Measurements from ENCODE around the gene VIT. TPM values are rescaled to one million over a fixed set of nuclear protein-coding genes. Genes with fewer than 3 reads are reported as not detected.
A peak's percentile ranks its signal among the peaks of the same experiment; 100 is the strongest.

VIT gene
- not detected for total RNA-seq

GRCh38 chr2:36696533-36696932 is at the start of gene VIT:
VIT (plus strand) TSS chr2:36696707; CDS start chr2:36716371, 19,664 bp downstream.
- no peak for DNase-seq (ENCODE audit: low read depth in 2 of 3, low spot score in 2 of 3)

GRCh38 chr2:36650031-36650829 is 46.3 kb upstream of the VIT start:
- no peak for DNase-seq (ENCODE audit: low read depth in 2 of 3, low spot score in 2 of 3)

GRCh38 chr2:36653155-36653554 is 43.4 kb upstream of the VIT start:
- no peak for DNase-seq (ENCODE audit: low read depth in 2 of 3, low spot score in 2 of 3)

- no peak for DNase-seq (ENCODE audit: low read depth in 2 of 3, low spot score in 2 of 3)
Observed at GRCh38 chr2:36653967-36654694, 42.4 kb upstream of the VIT start.

GRCh38 chr2:36655453-36655852 is 41.1 kb upstream of the VIT start:
- DNase-seq (ENCODE audit: low read depth in 2 of 3, low spot score in 2 of 3): no peak

GRCh38 chr2:36657703-36658102 is 38.8 kb upstream of the VIT start:
- DNase-seq (ENCODE audit: low read depth in 2 of 3, low spot score in 2 of 3): no peak

- DNase-seq (ENCODE audit: low read depth in 2 of 3, low spot score in 2 of 3): no peak
Observed at GRCh38 chr2:36658277-36658748, 38.2 kb upstream of the VIT start.

- no peak for DNase-seq (ENCODE audit: low read depth in 2 of 3, low spot score in 2 of 3)
Observed at GRCh38 chr2:36659218-36659617, 37.3 kb upstream of the VIT start.

- peak in 1 of 3 donors; percentile 11 for DNase-seq (ENCODE audit: low read depth in 2 of 3, low spot score in 2 of 3)
Observed at GRCh38 chr2:36659872-36660312, 36.6 kb upstream of the VIT start.

GRCh38 chr2:36662638-36663037 is 33.9 kb upstream of the VIT start:
- no peak for DNase-seq (ENCODE audit: low read depth in 2 of 3, low spot score in 2 of 3)

- DNase-seq (ENCODE audit: low read depth in 2 of 3, low spot score in 2 of 3): no peak
Observed at GRCh38 chr2:36663295-36663694, 33.2 kb upstream of the VIT start.

GRCh38 chr2:36663851-36664695 is 32.4 kb upstream of the VIT start:
- DNase-seq (ENCODE audit: low read depth in 2 of 3, low spot score in 2 of 3): peak in 2 of 3 donors; percentile 53 to 74

- DNase-seq (ENCODE audit: low read depth in 2 of 3, low spot score in 2 of 3): no peak
Observed at GRCh38 chr2:36664696-36665076, 31.8 kb upstream of the VIT start.

GRCh38 chr2:36667931-36668330 is 28.6 kb upstream of the VIT start:
- no peak for DNase-seq (ENCODE audit: low read depth in 2 of 3, low spot score in 2 of 3)

- DNase-seq (ENCODE audit: low read depth in 2 of 3, low spot score in 2 of 3): no peak
Observed at GRCh38 chr2:36670881-36671595, 25.5 kb upstream of the VIT start.

GRCh38 chr2:36671731-36672130 is 24.8 kb upstream of the VIT start:
- DNase-seq (ENCODE audit: low read depth in 2 of 3, low spot score in 2 of 3): no peak

- DNase-seq (ENCODE audit: low read depth in 2 of 3, low spot score in 2 of 3): peak in 2 of 3 donors; percentile 24 to 55
Observed at GRCh38 chr2:36672199-36672598, 24.3 kb upstream of the VIT start.

GRCh38 chr2:36675579-36676282 is 20.8 kb upstream of the VIT start:
- DNase-seq (ENCODE audit: low read depth in 2 of 3, low spot score in 2 of 3): no peak

- DNase-seq (ENCODE audit: low read depth in 2 of 3, low spot score in 2 of 3): no peak
Observed at GRCh38 chr2:36676364-36676763, 20.1 kb upstream of the VIT start.

- peak in 1 of 3 donors; percentile 50 for DNase-seq (ENCODE audit: low read depth in 2 of 3, low spot score in 2 of 3)
Observed at GRCh38 chr2:36677386-36677785, 19.1 kb upstream of the VIT start.

All from hematopoietic multipotent progenitor cell (in vitro differentiated cells).